Measurements from ENCODE around the gene ARHGAP4.

The ARHGAP4 gene

DNA sequence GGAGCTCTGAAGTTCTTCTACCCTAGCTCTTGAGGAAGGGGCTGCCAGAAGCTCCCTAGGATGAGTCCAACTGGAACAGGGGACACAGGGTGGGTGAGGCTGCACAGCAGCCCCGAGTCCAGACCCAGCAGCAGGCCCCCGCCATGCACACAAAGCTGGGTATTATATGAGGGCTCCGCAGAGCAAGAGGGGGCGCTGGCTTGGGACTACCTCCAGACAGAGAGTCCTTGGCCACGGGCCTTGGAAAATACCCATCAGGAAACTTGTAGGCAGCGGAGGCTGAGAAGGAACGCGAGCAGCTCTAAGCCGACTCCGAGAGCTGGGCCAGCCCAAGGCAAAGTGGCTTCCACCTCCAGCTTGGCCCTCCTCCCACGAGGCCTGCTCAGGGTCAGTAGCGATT lies 37.5 kb upstream of the ARHGAP4 start:
- DNase-seq (ENCODE audit: low spot score), result no peak

DNA sequence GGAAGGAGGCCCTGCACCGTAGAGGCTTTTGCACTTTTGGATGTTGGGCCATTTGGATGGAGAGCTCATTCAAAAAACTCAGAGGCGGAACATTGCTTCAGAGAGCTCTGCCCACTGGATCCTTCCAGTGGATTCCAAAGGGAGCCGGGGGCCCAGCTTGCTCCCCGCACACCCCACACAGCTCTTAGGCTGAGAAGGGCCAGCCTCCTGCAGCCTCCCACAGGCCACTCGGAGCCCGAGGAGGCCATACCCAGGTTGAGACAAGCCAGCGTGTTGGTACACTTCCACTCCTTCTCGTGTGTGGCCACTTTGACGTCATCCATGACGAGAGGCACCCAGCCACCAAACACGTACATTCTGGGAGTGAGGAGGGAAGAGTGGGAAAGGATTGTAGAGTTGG lies 35.2 kb upstream of the ARHGAP4 start:
- no peak for DNase-seq (ENCODE audit: low spot score)

DNA sequence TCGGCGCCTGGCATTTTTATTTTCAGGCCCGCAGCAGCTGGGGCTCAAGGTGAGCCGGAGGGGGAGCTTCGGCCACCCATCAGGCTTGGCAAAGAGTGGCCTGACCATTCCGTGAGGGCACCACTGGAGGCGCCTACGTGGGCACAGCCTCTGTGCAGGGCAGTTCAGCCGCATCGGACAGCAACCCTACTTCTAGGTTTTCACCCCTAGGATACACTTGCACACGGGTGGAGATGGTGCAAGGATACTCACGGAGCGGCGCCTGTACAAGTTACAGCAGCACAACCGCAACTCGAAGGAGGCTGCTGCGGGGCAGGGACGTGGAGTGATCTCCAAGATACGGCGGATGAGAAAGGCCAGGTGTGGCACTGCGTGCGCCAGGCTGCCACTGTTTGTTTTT lies 34.7 kb upstream of the ARHGAP4 start:
- no peak for DNase-seq (ENCODE audit: low spot score)

DNA sequence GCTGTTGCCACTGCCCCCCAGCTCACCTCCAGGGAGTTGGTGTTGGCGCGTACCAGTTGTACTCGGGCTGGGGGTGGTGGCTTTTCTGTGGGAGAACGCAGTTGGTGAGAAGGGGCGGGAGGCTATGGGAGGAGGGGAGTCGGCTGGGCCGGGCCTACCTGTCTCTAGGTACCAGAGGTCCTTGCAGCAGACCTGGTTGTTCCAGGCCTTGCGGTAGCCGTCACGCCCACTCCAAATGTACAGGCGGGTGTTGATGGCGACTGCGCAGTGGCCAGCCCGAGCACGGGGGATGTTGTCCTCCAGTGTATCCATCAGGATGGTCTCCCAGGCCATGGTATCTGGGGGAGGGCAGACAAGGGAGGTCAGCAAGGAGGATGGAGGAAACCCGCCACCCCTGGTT lies 34.0 kb upstream of the ARHGAP4 start:
- no peak for DNase-seq (ENCODE audit: low spot score)

DNA sequence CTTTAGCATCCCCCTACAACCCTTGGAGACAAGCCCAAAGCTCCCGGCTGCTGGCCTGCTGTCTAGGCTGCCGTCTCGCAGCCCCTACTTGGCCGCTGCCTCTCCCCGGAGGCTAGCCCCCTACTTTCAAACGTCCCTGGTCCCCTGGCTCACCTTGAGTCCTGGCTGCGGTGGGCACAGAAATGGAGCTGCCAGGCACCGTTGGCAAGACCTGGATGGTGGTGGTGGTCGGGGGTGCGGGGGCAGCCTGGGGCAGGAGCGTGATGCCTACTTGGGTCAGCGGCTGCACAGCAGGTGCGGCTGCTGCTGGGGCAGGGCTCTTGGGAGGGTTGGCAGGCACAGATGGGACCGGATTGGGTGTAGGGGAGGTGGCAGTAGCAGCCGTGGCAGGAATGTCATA lies 33.6 kb upstream of the ARHGAP4 start:
- DNase-seq (ENCODE audit: low spot score), result no peak

DNA sequence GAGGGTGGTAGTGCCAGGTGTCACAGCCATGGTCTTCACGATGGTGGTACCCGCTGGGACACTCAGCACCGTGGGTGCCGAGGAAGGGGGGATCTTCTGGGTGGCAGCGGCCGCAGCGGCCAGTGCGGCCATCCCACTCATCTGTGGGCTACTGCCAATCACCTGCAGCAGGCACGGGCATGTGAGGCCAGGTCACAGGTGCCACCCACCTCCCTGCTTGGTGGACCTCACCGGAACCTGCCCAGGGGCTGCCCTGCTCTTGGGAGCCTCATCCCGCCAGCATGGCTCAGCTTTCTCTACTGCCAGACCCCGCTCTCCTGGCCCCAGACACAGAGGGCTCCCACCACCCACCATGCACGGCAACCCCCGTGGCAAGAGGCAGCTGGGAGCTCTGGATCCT lies 32.5 kb upstream of the ARHGAP4 start:
- no peak for DNase-seq (ENCODE audit: low spot score)

DNA sequence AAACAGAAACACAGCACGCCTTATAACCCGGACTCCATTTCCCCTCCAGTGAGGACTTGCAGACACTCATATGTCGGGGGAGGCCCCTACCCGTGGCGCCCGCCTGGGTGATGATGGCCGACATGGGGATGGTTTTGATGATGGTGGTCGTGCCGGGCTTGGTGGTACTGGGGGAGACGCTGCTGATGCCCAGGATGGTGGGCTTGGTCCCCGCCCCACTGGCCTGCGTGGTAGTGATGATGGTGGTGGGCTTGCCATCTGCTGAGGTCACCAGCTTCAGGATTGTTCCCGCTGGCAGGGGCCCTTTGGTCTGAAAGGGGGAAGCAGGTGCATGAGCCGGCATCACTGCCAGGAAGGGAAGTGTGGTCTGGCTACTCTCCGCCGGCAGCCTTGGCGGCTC lies 31.2 kb upstream of the ARHGAP4 start:
- no peak for DNase-seq (ENCODE audit: low spot score)

DNA sequence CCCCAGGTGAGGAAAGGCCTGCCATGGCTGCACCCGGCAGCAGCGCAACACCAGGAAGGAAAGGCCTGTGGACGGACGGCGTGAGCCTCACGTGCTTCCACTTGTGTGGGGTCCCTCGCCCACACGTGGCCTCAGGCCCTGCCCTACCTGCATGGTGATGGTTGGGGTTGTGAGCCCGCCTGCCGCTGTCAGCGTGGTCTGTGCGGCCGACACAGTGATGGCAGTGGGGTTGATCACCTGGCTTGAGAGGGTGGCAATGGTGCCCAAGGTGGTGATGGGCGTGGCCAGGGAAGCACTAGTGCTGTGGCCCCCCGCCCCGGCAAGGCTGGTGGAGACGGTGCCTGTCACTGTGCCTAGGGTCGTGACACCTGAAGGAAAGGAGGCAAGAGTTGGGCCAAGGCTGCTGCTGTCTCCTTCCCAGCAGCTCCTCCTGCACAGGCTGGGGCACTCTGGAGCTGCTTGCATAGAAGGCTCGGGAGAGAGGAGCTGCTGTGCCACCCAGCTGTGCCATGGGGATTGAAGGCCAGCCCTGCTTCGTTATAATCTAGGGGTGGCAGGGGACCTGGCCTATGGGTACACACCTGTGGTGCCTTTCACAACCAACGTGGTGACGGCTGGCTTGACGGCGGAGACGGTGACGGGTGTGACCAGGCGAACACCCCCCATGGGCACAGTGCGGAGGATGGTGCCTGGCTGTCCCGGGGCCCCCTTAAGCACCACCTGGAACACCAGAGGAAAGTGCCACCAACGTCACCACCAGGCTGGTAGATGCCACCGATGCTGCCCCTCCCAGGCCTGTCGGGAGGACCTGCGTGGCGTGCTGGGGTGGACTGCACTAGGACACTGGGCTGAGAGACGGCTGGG lies 30.2 kb upstream of the ARHGAP4 start:
- DNase-seq (ENCODE audit: low spot score), result no peak

DNA sequence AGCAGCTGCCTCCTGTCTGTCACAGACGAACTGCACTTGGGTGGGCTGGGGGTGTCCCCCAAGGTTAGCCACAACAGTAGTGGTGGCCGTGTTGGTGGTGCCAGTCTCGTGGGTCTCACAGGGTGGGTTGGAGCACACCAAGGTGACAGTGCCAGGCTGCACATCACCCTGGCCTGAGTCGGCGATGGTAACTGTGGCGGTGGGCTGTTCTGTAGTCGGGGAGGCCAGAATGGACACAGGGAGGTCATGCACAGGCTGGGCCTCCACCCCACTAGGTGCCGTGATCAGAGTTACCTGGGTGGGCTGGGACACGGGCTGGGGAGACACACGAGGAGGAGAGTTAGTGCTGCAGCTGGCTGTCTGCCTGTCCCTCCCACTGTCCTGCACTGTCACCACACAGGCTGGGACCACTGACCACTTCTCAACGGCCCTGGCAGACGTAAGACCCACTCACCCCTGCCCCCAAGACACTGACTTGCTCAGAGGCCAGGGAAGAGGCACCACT lies 29.2 kb upstream of the ARHGAP4 start:
- DNase-seq (ENCODE audit: low spot score), result no peak

DNA sequence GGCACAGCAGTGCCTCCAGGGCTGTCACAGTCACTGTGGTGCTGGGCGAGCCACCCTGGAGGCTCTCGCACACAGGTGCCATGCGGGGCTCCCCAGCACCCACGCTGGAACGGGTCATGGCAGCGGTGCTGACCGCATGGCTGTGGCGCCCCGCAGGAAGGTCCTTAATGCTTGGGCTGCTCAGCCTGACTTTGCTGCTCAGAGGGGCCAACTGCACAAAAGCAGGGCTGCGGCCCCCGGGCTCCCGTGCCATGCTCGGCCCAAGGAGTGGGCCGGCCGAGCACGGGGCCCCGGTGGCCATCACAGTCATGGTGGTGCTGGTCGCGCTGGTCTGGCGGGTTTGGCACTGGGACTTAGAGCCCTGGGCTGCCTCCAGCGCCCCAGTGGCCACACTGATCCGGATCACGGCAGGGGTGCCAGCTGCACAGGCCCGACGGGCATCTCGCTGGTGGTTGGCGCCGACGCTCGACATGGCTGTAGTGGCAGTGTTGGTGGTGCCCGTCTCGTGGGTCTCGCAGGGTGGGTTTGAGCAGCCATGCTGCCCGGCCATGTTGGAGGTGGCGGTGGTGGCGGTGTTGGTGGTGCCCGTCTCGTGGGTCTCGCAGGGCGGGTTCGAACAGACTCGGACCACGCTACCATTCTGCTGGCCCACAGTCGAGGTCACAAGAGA lies 28.6 kb upstream of the ARHGAP4 start:
- no peak for DNase-seq (ENCODE audit: low spot score)

DNA sequence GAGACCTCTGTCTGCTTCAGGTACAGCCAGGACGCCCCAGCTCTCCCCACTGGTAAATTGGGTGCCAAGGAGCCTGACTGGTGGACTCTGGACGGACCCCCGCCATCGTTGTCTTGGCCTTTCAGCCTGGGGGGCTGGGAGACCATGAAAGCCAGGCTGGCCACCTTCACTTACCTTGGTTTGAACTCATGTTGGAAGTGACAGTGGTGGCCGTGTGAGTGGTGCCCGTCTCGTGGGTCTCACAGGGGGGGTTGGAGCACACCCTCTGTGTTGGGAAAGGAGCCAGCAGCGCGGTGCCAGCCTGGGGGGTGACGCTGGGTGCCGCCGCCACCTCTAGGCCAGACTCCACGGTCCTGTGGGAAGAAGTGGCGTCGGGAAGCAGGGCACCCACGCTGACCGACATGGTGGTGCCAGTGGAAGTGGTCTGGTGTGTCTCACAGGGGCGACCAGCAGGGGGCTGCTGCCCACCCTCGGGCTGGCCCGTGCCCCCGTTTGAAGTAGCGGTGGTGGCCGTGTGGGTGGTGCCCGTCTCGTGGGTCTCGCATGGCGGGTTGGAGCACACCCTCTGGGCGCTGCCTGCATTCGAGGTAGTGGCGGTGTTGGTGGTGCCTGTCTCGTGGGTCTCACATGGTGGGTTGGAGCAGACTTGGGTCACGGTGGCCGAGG lies 28.0 kb upstream of the ARHGAP4 start:
- peak; percentile 45 for DNase-seq (ENCODE audit: low spot score)

DNA sequence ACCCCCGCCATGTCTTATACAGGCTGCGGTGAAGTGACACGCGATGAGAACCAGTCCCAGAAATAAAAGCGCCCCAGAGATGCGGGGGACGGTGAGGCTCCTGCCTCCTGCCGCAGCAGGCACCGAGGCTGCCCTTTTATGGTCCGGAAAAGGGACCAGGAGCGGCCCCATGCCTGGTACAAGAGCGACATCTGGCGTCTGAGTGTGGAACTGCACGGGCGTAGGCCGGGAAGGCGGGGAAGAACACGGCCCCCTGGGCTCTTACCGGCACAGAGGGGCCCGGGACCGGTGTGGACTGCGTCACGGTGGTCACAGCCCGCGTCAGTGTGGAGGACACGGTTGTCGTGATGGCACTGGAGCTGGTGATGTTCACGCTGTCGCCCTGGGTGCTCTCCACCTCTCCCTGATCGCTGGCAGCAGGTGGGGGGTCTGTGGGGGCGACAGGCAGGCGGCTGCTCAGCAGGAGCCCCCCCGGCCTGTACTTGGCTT lies 27.3 kb upstream of the ARHGAP4 start:
- peak; percentile 83 for DNase-seq (ENCODE audit: low spot score)

DNA sequence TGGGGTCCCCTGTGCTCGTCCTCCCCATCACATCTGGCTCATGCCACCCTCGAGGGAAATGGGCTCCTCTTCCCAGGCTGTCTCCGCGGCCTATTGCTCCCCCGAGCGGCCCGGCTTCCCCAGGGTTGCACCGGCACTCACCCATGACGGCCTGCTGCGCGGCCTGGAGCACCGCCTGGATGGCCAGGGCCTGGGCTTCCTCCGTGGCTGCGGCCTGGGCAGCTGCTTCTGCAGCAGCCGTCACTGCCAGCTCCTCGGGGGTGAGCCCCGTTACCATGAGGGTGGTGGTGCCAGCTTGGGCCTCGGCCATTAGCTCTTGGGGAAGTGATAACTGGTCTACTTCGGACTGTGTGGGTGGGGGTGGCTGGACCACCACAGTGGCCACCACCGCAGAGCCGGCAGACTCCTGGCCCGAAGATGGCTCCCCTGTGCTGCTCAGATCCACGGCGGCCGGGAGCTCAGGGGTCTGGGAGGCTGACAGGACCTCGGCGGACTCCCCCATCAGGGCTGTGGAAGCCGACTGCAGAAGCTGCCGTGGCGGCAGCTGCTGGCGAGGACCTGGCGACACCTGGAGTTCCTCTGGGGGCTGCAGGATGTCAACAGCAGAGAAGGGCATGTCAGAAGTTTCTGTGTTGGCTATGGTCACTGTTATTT lies 26.4 kb upstream of the ARHGAP4 start:
- no peak for DNase-seq (ENCODE audit: low spot score)

DNA sequence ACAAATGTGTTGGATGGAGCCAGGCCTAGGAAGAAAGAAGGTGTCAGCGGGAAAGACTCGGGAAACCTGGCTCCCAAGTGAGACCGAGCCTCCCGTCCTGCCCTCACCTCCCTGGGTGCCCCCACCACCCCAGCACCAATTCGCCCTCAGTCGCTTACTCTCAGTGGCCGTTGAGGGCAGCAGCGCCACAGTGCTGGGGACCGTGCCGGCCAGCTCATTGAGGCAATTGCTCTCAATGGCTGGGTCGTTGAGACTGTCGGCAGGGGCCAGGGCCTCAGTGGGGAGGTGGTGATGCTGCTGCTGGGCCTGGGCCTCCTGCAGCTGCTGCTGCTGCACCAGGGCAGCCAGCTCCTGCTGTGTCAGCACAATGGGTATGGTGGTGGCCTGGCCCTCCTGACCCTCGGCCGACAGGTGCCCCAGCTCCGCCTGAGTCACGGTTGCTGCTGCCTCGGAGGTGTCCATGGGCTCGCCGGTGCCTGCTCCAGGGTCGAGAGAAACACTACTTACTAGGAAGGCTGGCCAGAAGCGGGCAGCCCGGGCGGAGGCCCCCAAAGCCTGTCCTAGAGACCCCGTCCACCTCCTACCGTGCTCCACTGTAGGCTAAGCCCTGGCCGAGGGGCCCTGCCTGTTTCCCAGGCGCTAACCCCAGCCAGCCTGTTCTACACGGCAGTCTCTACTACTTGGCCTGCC lies 25.8 kb upstream of the ARHGAP4 start:
- DNase-seq (ENCODE audit: low spot score), result no peak

DNA sequence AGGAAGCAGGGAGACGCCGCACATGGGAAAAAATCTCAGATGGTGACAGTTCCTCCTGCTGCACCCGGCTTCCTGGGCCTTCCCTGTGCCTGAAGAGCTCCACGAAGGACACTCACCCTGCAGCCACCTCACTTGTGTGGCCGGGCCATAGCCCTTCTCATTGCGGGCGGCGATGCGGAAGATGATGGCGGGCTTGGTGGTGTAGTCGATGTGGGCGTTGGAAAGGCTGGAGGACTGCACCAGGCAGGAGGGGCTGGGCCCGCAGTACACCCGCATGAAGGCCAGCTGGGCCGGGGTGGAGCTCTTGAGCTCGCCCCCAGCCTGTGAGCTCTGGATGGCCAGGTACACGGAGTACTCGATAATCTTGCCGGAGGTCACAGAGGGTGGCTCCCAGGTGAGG lies 24.1 kb upstream of the ARHGAP4 start:
- no peak for DNase-seq (ENCODE audit: low spot score)

DNA sequence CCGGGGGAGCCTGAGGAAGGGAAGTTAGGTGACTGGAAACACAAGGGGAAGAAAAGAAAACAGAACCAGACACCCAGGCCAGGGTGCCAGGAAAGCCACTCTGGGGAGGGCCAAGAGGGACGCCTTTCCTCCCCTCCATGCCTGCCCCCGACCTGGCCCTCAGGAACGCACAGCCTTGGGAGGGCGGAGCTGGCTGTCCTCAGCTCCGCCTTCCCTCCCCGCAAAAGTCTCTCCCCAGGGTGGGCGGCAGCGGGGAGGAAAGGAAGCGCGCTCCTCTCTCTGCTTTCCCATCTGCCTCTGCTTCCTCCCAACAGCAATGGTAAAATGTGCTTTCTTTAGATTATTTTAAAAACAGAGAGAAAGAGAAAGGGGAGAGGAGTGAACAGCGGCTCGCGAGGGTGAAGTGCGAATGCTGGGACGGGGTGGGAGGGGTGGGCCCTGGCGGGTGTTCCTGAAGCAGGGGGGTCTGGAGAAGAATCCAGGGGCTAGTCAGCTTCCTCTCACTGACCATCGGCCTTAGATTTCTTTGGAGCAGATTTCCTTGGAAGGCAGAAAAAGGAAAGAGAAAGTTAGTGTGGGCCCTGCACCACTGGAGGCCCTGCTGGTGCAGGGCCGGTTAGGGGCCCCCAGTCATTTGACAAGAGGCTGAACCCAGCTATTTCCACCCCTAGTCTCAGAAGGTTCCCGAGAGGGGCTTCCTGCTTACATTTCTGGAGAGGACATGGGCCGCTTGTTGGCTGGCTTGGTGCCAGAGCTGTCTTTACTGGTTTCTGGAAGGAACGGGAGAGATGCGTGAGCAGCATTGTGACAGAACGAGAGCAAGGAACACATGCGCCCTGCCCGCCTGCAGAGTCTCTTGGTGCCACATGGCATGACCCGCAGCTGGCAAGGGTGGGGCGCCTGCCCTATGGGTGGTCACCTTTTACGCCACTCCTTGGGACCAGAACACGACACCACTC lies 23.1 kb upstream of the ARHGAP4 start:
- DNase-seq (ENCODE audit: low spot score), result no peak

DNA sequence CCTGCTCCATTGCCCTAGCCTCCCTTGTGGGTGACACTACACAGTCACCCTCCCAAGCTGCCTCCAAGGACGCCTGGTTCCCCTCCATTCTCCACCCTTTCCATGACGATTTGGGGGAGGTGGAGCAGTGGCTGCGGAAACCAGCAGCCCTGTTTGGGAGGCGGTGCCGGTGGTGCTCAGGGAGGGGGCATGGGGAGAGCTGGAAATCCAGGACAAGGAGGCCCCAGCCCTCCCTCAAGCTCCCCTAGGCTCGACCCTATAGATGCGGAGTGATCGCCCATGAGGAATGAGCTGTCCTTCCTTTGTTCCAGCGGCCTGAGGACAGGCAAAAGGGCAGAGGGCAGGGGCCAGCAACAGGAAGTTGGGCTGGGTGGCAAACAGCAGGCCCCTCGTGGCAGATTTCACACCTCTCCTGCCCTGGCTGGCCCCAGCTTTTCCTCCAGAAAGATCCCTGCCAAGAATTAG lies 22.0 kb upstream of the ARHGAP4 start:
- no peak for DNase-seq (ENCODE audit: low spot score)

DNA sequence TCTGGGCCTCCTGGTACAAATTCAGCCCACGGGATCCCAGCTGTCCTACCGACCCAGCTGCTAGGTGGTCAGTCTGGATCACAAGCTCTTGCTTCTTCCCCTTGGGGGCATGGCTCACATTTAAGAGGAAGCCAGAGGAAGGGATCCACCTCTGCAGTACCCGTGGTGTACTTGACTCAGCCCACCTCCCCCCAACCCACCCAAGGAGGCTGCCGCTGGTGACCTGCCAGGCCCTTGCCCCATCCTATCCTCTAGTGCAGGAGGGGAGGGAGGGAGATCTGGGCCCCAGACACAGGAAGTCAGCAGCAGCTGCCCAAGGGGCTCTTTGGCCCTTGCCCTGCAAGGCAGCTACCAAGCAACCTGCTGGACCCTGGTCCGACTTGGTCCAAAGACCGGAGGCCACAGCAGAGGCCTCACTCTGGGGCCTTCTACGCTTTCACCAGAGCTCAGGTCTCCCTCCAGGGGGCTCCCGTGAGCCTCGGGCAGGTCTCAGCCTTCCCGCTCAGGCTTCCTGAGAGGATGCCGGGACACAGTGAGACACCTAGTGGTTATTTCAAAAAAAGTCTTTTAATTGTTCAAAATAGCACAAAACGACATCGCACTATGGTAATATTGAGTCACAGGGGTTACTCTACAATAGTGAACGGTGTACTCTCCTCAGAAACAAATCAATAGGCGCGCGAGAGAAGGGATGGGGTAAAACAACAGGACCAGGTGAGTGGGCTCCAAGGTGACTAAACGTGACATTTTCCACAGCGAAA lies 21.1 kb upstream of the ARHGAP4 start:
- DNase-seq (ENCODE audit: low spot score), result peak; percentile 82
